Keratinocyte (primary cell): ENCODE results near the gene COX6B1. TPM values are rescaled to one million over a fixed set of nuclear protein-coding genes. Genes with fewer than 3 reads are reported as not detected.

Source experiments
- DNase-seq: peaks from one replicate; pipeline ENCODE4 v3.0.0-alpha.2; 2011; ENCODE audit warnings: low read depth, missing footprints, low spot score
- FAIRE-seq: peaks from 2 replicates; lab custom pipeline; 2011; peaks lifted over from hg19 to GRCh38; lab: Jason Lieb, UNC
- H2AFZ ChIP-seq: 2 replicates; pipeline ENCODE4 v1.6.0; 2012; ENCODE audit warnings: low read length, control low read depth, inconsistent platforms; ENCODE audit not compliant: control insufficient read depth
- H3K27ac ChIP-seq: 2 replicates; pipeline ENCODE4 v1.5.1; 2011; ENCODE audit warnings: low read length; ENCODE audit not compliant: control insufficient read depth, insufficient read depth
- H3K27me3 ChIP-seq: 3 replicates; pipeline ENCODE4 v1.6.0; 2011; ENCODE audit warnings: low read length; ENCODE audit not compliant: control insufficient read depth, insufficient read depth; ENCODE audit errors: extremely low read depth
- H3K36me3 ChIP-seq, 2 experiments: 2 replicates in 1 of 2; 3 replicates in 1 of 2; pipeline ENCODE4 v1.5.1; 2011; ENCODE audit warnings: low read length in 2 of 2, mild to moderate bottlenecking in 1 of 2; ENCODE audit not compliant: control insufficient read depth in 2 of 2, insufficient read depth in 2 of 2; ENCODE audit errors: extremely low read depth in 1 of 2
- H3K4me1 ChIP-seq: 3 replicates; pipeline ENCODE4 v1.5.1; 2011; ENCODE audit warnings: low read length; ENCODE audit not compliant: control insufficient read depth, insufficient read depth; ENCODE audit errors: extremely low read depth
- H3K4me2 ChIP-seq: 3 replicates; pipeline ENCODE4 v1.6.0; 2011; ENCODE audit warnings: low read depth, low read length; ENCODE audit not compliant: control insufficient read depth, insufficient read depth; ENCODE audit errors: extremely low read depth
- H3K4me3 ChIP-seq, 3 experiments: fragments of 200-600 bp in 1 of 3; sonication (generic) in 1 of 3; 2 replicates in 2 of 3; 3 replicates in 1 of 3; pipeline ENCODE4 v1.5.1; 2011 to 2016; ENCODE audit warnings: low read length in 3 of 3, mild to moderate bottlenecking in 3 of 3, control low read depth in 2 of 3, inconsistent platforms in 1 of 3, low read depth in 1 of 3, mixed read lengths in 1 of 3, mixed run types in 1 of 3, moderate library complexity in 1 of 3; ENCODE audit not compliant: control insufficient read depth in 2 of 3, insufficient read depth in 2 of 3; ENCODE audit errors: extremely low read depth in 1 of 3
- H3K79me2 ChIP-seq: 2 replicates; pipeline ENCODE4 v1.6.0; 2012; ENCODE audit warnings: low read length; ENCODE audit not compliant: control insufficient read depth, insufficient read depth
- H3K9ac ChIP-seq: 3 replicates; pipeline ENCODE4 v1.6.0; 2011; ENCODE audit warnings: low read length; ENCODE audit not compliant: control insufficient read depth, insufficient read depth; ENCODE audit errors: extremely low read depth
- H3K9me1 ChIP-seq: 3 replicates; pipeline ENCODE4 v1.6.0; 2011; ENCODE audit warnings: low read length; ENCODE audit not compliant: control insufficient read depth, insufficient read depth; ENCODE audit errors: extremely low read depth
- H3K9me3 ChIP-seq: 2 replicates; pipeline ENCODE4 v1.5.1; 2012; ENCODE audit warnings: low read depth, low read length; ENCODE audit not compliant: control insufficient read depth
- H4K20me1 ChIP-seq: 3 replicates; pipeline ENCODE4 v1.6.0; 2011; ENCODE audit warnings: low read length; ENCODE audit not compliant: control insufficient read depth, insufficient read depth; ENCODE audit errors: extremely low read depth
- CTCF ChIP-seq, 3 experiments: IDR thresholded peaks in 1 of 3; conservative IDR thresholded peaks in 1 of 3; optimal IDR thresholded peaks in 1 of 3; 2 replicates in 2 of 3; 3 replicates in 1 of 3; pipeline versions ENCODE3 to v1.5.1; 2011; ENCODE audit warnings: low read length in 3 of 3, mild to moderate bottlenecking in 3 of 3, moderate library complexity in 2 of 3, control low read depth in 1 of 3, inconsistent platforms in 1 of 3; ENCODE audit not compliant: insufficient read depth in 2 of 3; ENCODE audit errors: extremely low read depth in 1 of 3
- EZH2 ChIP-seq: IDR thresholded peaks from one replicate; pipeline ENCODE4 v1.6.1; 2012; ENCODE audit warnings: inconsistent platforms, mild to moderate bottlenecking, low read length, moderate library complexity
- dilution Hi-C: fragments of 300-500 bp; cut with MboI; formaldehyde crosslinking; loops from one replicate; pipeline ENCODE4 v1.7.0; 2020; ENCODE audit warnings: low sequenced_read_pairs; ENCODE audit not compliant: extremely low pct_ligation_motif_present
- polyA plus RNA-seq, 5 experiments: library from polyadenylated mRNA; depleted of rRNA in 3 of 5; stranded (reverse) in 3 of 5; stranded (forward) in 1 of 5; unstranded in 1 of 5; fragments of >200 nt; gene quantifications; 1 replicate in 1 of 5; 2 replicates in 3 of 5; 3 replicates in 1 of 5; pipeline versions ENCODE4 v1.2.1 to v1.2.3, GENCODE V29; 2011 to 2012; ENCODE audit warnings: missing spikeins in 2 of 5, low read depth in 1 of 5, low replicate concordance in 1 of 5

The COX6B1 gene
- polyA plus RNA-seq, 1 donor (not counting 4 experiments of a cell fraction or from before 2014, with no cell fraction given) = 509 TPM

DNA sequence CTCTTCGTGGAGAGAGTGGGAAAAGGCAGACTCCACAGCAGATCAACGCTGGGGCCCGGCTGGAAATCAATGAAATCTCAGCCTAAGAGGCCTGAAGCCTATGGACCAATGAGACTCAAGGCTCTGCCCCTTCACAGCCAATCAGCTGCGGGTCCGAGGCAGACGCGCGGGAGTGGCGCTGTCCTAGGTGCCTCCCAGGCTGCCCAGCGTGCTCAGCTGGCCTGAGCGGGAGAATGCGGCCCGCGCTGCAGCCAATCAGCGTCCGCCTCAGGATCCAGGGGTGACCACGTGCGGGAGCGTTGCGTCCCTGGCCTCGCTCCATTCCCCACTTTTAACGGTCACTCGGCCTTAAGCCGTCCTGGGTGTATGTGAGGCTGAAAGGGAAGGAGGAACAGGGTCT, 56.1 kb downstream of the COX6B1 start, which contains the start of gene ZBTB32:
Gene ZBTB32, plus strand, starts transcription at position 341 of the 400 bp plus-strand sequence. CDS start 10,069 bp downstream, outside the sequence.
- H3K9me1 ChIP-seq = no peaks in the 10 kb centered on the region

More for the DNA sequence above, 56.1 kb downstream of the COX6B1 start, which contains the start of gene ZBTB32:
- dilution Hi-C loops = no loop called here
- Histone ChIP-seq H2AFZ (no peak within 1 kb of the TSS), H3K4me1 (no peaks in the 10 kb centered on the region), H3K4me2 (no peak within 1 kb of the TSS), H3K27me3 (no peaks in the 10 kb centered on the region), H4K20me1 (no peaks in the 10 kb centered on the region), H3K9ac (no peak within 1 kb of the TSS), H3K27ac (no peak within 1 kb of the TSS), H3K9me3 (no peaks in the 10 kb centered on the region), H3K4me3 (no peak within 1 kb of the TSS), H3K79me2 (no peaks in the 10 kb centered on the region), H3K36me3 (no peaks in the 10 kb centered on the region)
- DNase-seq = no peak
- FAIRE-seq = no peak
- no peak for TF ChIP-seq EZH2
- no peak for TF ChIP-seq CTCF (optimal IDR thresholded peaks at IDR 0.05 in 1 of 3, IDR thresholded peaks at IDR 0.05 in 1 of 3, conservative IDR thresholded peaks at IDR 0.05 in 1 of 3; ENCODE audit: extremely low read depth in 1 of 3, insufficient read depth in 2 of 3, low read length in 3 of 3)

Other genes with a start within 250 kb of the COX6B1 start
- gene FFAR2, start 200.1 kb upstream of the COX6B1 start, polyA plus RNA-seq = not detected in 3 replicates
- gene KRTDAP, start 157.9 kb upstream of the COX6B1 start, polyA plus RNA-seq = 53.5 to 188 TPM (median 85.4 TPM) in 3 replicates
- 235 to 251 TPM (median 238 TPM) in 3 replicates for gene DMKN, start 134.7 kb upstream of the COX6B1 start, polyA plus RNA-seq
- gene SBSN, start 120.0 kb upstream of the COX6B1 start, polyA plus RNA-seq = 28.8 to 59.0 TPM (median 49.0 TPM) in 3 replicates
- gene GAPDHS, start 114.9 kb upstream of the COX6B1 start, polyA plus RNA-seq = 0.08 TPM in 1 of 3 replicates, not detected in the others
- 130 to 206 TPM (median 134 TPM) in 3 replicates for gene TMEM147, start 102.7 kb upstream of the COX6B1 start, polyA plus RNA-seq
- not detected in 3 replicates for gene ATP4A, start 84.7 kb upstream of the COX6B1 start, polyA plus RNA-seq
- gene PMIS2, start 62.1 kb upstream of the COX6B1 start, polyA plus RNA-seq = not detected in 3 replicates
- 3.1 to 3.7 TPM (median 3.5 TPM) in 3 replicates for gene HAUS5, start 35.6 kb upstream of the COX6B1 start, polyA plus RNA-seq
- 29.8 to 40.8 TPM (median 30.4 TPM) in 3 replicates for gene RBM42, start 19.3 kb upstream of the COX6B1 start, polyA plus RNA-seq
- 0.14 to 0.99 TPM (median 0.43 TPM) in 3 replicates for gene ETV2, start 6.6 kb upstream of the COX6B1 start, polyA plus RNA-seq
- 0.05 to 0.15 TPM (median 0.09 TPM) in 3 replicates for gene UPK1A, start 18.2 kb downstream of the COX6B1 start, polyA plus RNA-seq
- gene ZBTB32, start 56.2 kb downstream of the COX6B1 start, polyA plus RNA-seq = not detected in 3 replicates
- gene KMT2B, start 69.7 kb downstream of the COX6B1 start, polyA plus RNA-seq = 7.7 to 16.7 TPM (median 8.8 TPM) in 3 replicates
- gene IGFLR1, start 94.1 kb downstream of the COX6B1 start, polyA plus RNA-seq = 0.27 to 1.2 TPM (median 0.34 TPM) in 3 replicates
- 8.9 to 14.7 TPM (median 11.4 TPM) in 3 replicates for gene U2AF1L4, start 97.1 kb downstream of the COX6B1 start, polyA plus RNA-seq
- 36.2 to 53.8 TPM (median 49.7 TPM) in 3 replicates for gene PSENEN, start 97.3 kb downstream of the COX6B1 start, polyA plus RNA-seq
- gene LIN37, start 100.3 kb downstream of the COX6B1 start, polyA plus RNA-seq = 6.7 to 11.8 TPM (median 9.2 TPM) in 3 replicates
- not detected in 3 replicates for gene HSPB6, start 108.7 kb downstream of the COX6B1 start, polyA plus RNA-seq
- 5.3 to 15.5 TPM (median 5.5 TPM) in 3 replicates for gene PROSER3, start 109.9 kb downstream of the COX6B1 start, polyA plus RNA-seq
- gene ARHGAP33, start 127.2 kb downstream of the COX6B1 start, polyA plus RNA-seq = 0.23 to 0.93 TPM (median 0.49 TPM) in 3 replicates
- not detected in 3 replicates for gene PRODH2, start 164.5 kb downstream of the COX6B1 start, polyA plus RNA-seq
- not detected in 3 replicates for gene NPHS1, start 204.2 kb downstream of the COX6B1 start, polyA plus RNA-seq
- gene KIRREL2, start 208.6 kb downstream of the COX6B1 start, polyA plus RNA-seq = 0.02 TPM in 1 of 3 replicates, not detected in the others
- gene APLP1, start 220.3 kb downstream of the COX6B1 start, polyA plus RNA-seq = 0.50 to 0.95 TPM (median 0.66 TPM) in 3 replicates